ENCODE measurements around the gene B3GLCT. TPM values are rescaled to one million over a fixed set of nuclear protein-coding genes. Genes with fewer than 3 reads are reported as not detected.

Gene B3GLCT
- total and polyA plus RNA-seq, 12 donors, result 3.1 to 28.1 (median 18.8) TPM

GRCh38 chr13:31223215-31223614 lies 23.4 kb downstream of the B3GLCT start:
- intact Hi-C loops (cut with DNase I), result no loop called here
- Histone ChIP-seq H3K9me3 (no peaks in the 10 kb centered on the region), H3K27ac (peak overlapping the region in 4 of 10 donors; percentile 20 to 56 (median 46)), H3K36me3 (no peaks in the 10 kb centered on the region), H3K27me3 (no peaks in the 10 kb centered on the region), H3K4me1 (peaks cover 0 to 73% (median 32%) of the 10 kb centered on the region in 9 donors), H3K4me3 (no peak overlapping the region)
- TF ChIP-seq CTCF (IDR thresholded peaks at IDR 0.05), result no peak
- DNase-seq, result no peak
- peak in 2 of 8 donors; percentile 23 to 71 for ATAC-seq
- WGBS, 2 donors, result 71 to 88% methylated on average over 7 of the region's 7 CpGs

GRCh38 chr13:31223640-31224039 lies 23.9 kb downstream of the B3GLCT start:
- WGBS, 2 donors, result 52 to 77% methylated on average over 2 of the region's 2 CpGs
- intact Hi-C loops (cut with DNase I), result no loop called here
- no peaks in the 10 kb centered on the region for H3K9me3 ChIP-seq
- peak overlapping the region in 5 of 10 donors; percentile 20 to 56 (median 46) for H3K27ac ChIP-seq
- peaks cover 0 to 70% (median 32%) of the 10 kb centered on the region in 9 donors for H3K4me1 ChIP-seq
- H3K4me3 ChIP-seq, result no peak overlapping the region
- DNase-seq (no peak), ATAC-seq (peak in 3 of 8 donors; percentile 8 to 47 (median 26))
- no peaks in the 10 kb centered on the region for H3K36me3 ChIP-seq
- H3K27me3 ChIP-seq, result no peaks in the 10 kb centered on the region
- no peak for TF ChIP-seq CTCF (IDR thresholded peaks at IDR 0.05)

- Histone ChIP-seq H3K27ac (peak overlapping the region in 4 of 10 donors; percentile 20 to 56 (median 46)), H3K4me1 (peaks cover 0 to 64% (median 31%) of the 10 kb centered on the region in 9 donors), H3K27me3 (no peaks in the 10 kb centered on the region), H3K4me3 (no peak overlapping the region), H3K9me3 (no peaks in the 10 kb centered on the region), H3K36me3 (peaks cover 0 to 1% (median 0%) of the 10 kb centered on the region in 9 donors)
- DNase-seq, result no peak
- intact Hi-C loops (cut with DNase I), result no loop called here
- ATAC-seq, result no peak
- WGBS, 2 donors, result 87 to 90% methylated on average over 5 of the region's 5 CpGs
- TF ChIP-seq CTCF (IDR thresholded peaks at IDR 0.05), result no peak
These were observed 24.4 kb downstream of the B3GLCT start for GRCh38 chr13:31224174-31224669.

GRCh38 chr13:31224963-31225559 lies 25.3 kb downstream of the B3GLCT start:
- Histone ChIP-seq H3K9me3 (no peaks in the 10 kb centered on the region), H3K27me3 (no peaks in the 10 kb centered on the region), H3K27ac (peak overlapping the region in 5 of 10 donors; percentile 35 to 59 (median 56)), H3K36me3 (peaks cover 0 to 8% (median 0%) of the 10 kb centered on the region in 9 donors), H3K4me1 (peaks cover 0 to 56% (median 24%) of the 10 kb centered on the region in 9 donors), H3K4me3 (no peak overlapping the region)
- ATAC-seq (peak in 5 of 8 donors; percentile 34 to 72 (median 49)), DNase-seq (no peak)
- WGBS, 2 donors, result 47 to 63% methylated on average over 2 of the region's 2 CpGs
- TF ChIP-seq CTCF (IDR thresholded peaks at IDR 0.05), result no peak
- intact Hi-C loops (cut with DNase I), result no loop called here
